ENCODE measurements around the gene ARMC5.

DNA sequence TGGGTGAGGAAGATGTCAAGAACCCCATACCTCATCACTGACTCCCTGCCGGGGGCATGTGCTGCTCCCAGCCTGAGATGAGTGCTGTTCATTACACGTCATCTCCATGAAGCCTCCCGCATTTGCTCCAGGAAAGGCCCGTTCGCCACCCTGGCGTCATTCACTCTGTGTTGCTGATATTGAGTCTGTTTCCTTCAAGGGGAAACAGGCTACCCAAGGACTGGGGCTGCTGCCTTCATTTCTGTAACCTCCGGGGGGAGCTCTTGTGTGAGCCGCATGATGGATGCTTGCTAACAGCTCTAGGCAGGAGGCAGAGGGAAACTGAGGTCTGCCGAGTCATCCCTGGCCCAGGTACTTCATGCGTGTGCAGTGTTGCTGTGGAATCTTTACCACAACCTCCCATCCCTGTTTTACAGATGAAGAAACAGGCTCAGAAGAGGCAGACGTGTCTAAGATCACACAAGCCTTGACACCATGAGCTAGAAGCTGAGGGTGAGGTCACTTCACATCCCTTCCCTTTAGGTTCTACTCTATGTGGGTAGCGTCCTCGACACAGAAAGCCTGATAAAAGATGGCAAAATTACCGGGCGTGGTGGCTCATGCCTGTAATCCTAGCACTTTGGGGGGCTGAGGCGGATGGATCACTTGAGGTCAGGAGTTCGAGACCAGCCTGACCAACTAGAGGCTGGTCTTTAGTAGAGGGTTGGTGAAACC is 3.5 kb upstream of the ARMC5 start:
- TF ChIP-seq, protein P1, sequence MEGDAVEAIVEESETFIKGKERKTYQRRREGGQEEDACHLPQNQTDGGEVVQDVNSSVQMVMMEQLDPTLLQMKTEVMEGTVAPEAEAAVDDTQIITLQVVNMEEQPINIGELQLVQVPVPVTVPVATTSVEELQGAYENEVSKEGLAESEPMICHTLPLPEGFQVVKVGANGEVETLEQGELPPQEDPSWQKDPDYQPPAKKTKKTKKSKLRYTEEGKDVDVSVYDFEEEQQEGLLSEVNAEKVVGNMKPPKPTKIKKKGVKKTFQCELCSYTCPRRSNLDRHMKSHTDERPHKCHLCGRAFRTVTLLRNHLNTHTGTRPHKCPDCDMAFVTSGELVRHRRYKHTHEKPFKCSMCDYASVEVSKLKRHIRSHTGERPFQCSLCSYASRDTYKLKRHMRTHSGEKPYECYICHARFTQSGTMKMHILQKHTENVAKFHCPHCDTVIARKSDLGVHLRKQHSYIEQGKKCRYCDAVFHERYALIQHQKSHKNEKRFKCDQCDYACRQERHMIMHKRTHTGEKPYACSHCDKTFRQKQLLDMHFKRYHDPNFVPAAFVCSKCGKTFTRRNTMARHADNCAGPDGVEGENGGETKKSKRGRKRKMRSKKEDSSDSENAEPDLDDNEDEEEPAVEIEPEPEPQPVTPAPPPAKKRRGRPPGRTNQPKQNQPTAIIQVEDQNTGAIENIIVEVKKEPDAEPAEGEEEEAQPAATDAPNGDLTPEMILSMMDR (conservative IDR thresholded peaks at IDR 0.05) = peak; percentile 34
- TF ChIP-seq ZFX (IDR thresholded peaks at IDR 0.05) = no peak
